Ishikawa (cell line): Measurements from ENCODE around the gene PXDN.

Source experiments
- CEBPB ChIP-seq: IDR thresholded peaks from 2 replicates; pipeline ENCODE4 v1.6.1; 2012
- CREB1 ChIP-seq: IDR thresholded peaks from 2 replicates; pipeline ENCODE4 v1.6.1; 2012; ENCODE audit warnings: low read depth
- EP300 ChIP-seq: IDR thresholded peaks from 2 replicates; pipeline ENCODE4 v1.6.1; 2012; ENCODE audit warnings: borderline replicate concordance
- FOXM1 ChIP-seq: IDR thresholded peaks from 2 replicates; pipeline ENCODE4 v1.6.1; 2012; ENCODE audit warnings: low read depth, borderline replicate concordance
- RAD21 ChIP-seq: IDR thresholded peaks from 2 replicates; pipeline ENCODE4 v1.6.1; 2012; ENCODE audit warnings: low read depth
- REST ChIP-seq: IDR thresholded peaks from 2 replicates; pipeline ENCODE4 v1.6.1; 2012; ENCODE audit warnings: low read depth, mild to moderate bottlenecking
- TAF1 ChIP-seq: IDR thresholded peaks from 2 replicates; pipeline ENCODE4 v1.6.1; 2012; ENCODE audit warnings: low read depth, mild to moderate bottlenecking
- TCF12 ChIP-seq: IDR thresholded peaks from 2 replicates; pipeline ENCODE4 v1.6.1; 2012; ENCODE audit warnings: low read depth
- YY1 ChIP-seq: IDR thresholded peaks from 2 replicates; pipeline ENCODE4 v1.6.1; 2012; ENCODE audit warnings: low read depth
- ZBTB7A ChIP-seq: IDR thresholded peaks from 2 replicates; pipeline ENCODE4 v1.6.1; 2012; ENCODE audit warnings: low read depth
- TF ChIP-seq, protein P1 (sequence below): IDR thresholded peaks from 2 replicates; pipeline ENCODE4 v1.6.1; 2012

DNA sequence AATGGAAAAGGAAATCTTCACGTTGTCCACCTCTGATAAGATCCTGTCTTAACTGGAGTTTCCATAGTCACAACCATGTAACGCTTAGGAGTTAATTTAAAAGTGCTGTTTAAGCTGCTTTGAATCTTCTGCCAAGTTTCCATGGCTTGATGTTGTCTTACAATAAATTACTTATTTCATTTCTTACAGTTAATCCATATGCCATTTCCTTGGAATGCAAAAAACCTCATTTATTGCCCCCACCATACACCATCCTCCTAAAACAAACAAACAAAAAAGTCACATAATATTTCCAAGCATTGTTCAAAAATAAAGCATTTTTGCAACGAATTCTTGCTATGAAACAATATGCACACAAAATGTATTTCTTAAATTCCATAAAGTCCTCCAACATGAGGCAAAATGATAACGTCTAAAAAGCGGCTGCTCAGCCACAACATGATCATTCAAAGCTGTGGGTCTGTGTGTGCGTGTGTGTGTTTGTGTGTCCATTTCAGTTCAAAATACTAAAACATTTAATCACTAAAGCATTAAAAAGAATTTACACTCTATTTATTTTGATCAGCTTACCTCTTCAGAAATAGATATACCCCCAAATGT, 46.8 kb upstream of the PXDN start:
- TF ChIP-seq EP300 (no peak), RAD21 (no peak), CEBPB (no peak), CREB1 (no peak), YY1 (no peak), REST (no peak), ZBTB7A (no peak), TAF1 (no peak), TCF12 (no peak), FOXM1 (no peak)
- TF ChIP-seq, protein P1, sequence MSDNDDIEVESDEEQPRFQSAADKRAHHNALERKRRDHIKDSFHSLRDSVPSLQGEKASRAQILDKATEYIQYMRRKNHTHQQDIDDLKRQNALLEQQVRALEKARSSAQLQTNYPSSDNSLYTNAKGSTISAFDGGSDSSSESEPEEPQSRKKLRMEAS, result no peak
